ENCODE data around the gene AK9. TPM values are rescaled to one million over a fixed set of nuclear protein-coding genes. Genes with fewer than 3 reads are reported as not detected.
A peak's percentile ranks its signal among the peaks of the same experiment; 100 is the strongest.

The AK9 gene
- total RNA-seq, 1 experiment from 2014 or later = 3.5 TPM

- Histone ChIP-seq H3K27ac (ENCODE audit: low read depth, low read length) (peak overlapping the region; percentile 77), H3K4me2 (ENCODE audit: low read length) (peak overlapping the region; percentile 93)
- CTCF ChIA-PET = interaction anchor here (1.2 kb wide), 1 partner anchor 15 kb away, joined by 3 read pairs; the partner anchor contains the start of genes PPIL6 and SMPD2
Measured at GRCh38 chr6:109456111-109456583, 234.9 kb downstream of the AK9 start.

DNA sequence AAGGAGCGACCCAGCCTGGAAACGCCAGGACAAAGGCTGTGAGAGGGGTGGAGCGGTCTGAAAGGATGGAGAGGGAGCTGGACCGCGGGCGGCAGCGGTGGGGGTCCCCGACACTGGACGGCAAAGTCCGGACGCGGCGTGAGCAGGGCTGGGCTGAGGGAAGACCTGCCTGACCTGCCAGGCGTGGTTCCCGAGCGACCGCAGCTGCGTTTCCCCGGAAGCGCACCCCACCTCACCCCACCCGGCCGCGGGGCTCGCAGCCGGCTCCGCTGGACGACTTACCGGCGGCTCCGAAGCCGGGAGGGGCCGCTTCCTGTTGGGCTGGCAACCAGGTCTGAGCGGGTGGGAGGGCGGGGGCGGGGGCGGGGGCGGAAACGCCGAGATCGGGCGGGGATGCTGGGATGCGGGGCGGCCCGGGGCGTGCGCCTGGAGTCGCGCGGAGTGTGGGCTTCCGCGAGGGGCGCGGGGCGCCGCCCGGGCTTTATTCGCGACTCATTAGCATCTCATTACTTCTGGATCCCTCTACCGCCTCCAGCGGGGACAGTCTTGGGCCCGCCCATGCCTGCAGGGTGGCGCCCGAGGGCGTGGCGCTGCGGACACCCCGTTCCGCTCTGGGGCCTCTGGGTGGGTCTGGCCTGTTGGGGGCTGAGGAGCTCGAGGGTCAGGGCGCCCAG is 235.4 kb downstream of the AK9 start, which contains the start of gene MICAL1:
Gene MICAL1, minus strand, starts transcription at position 336 of the 674 bp plus-strand sequence. CDS start 1,576 bp downstream, outside the sequence.
- ChIA-PET CTCF (interaction anchor here (1.2 kb wide), 1 partner anchor 15 kb away, joined by 3 read pairs; the partner anchor contains the start of genes PPIL6 and SMPD2), POLR2A (interaction anchor here (0.6 to 1.4 kb wide), 4 partner anchors 13 to 1626 kb away, joined by 3 to 5 read pairs (median 4); partner anchors contain the start of genes PPIL6 and SMPD2), RAD21 (ENCODE audit: low non-redundant PET in 1 of 2, low total read pairs in 2 of 2, uncharacterized antibody in 2 of 2, unreplicated experiment in 2 of 2) (no interaction called here)
- no peaks in the 10 kb centered on the region for H3K9me2 ChIP-seq (ENCODE audit: insufficient read depth)
- peak within 1 kb of the TSS; percentile 61 for H3K9ac ChIP-seq (ENCODE audit: low read length)
- H3K79me2 ChIP-seq (ENCODE audit: insufficient read depth, low read length) = no peaks in the 10 kb centered on the region
- H3K4me2 ChIP-seq (ENCODE audit: low read length) = peak within 1 kb of the TSS; percentile 93
- intact Hi-C loops (cut with micrococcal nuclease) = no loop called here
- peak; percentile 91 for ATAC-seq
- H3K4me3 ChIP-seq (replicated peaks in 1 of 2; ENCODE audit: low read depth in 1 of 2, low read length in 2 of 2) = peak within 1 kb of the TSS; percentile 82 to 85
- peaks cover 4 to 43% of the 10 kb centered on the region in 2 experiments; a peak in 3 of 4 replicates for H3K4me1 ChIP-seq (ENCODE audit: control insufficient read depth in 1 of 2, insufficient read depth in 2 of 2, low read length in 2 of 2)
- H3K36me3 ChIP-seq (ENCODE audit: control insufficient read depth in 1 of 2, insufficient read depth in 2 of 2, low read length in 2 of 2) = peaks cover 0 to 5% of the 10 kb centered on the region in 2 experiments; a peak in 1 of 4 replicates
- no peak for DNase-seq (ENCODE audit: low read depth, low spot score)
- peak within 1 kb of the TSS; percentile 32 for H2AFZ ChIP-seq (ENCODE audit: low read depth, low read length, poor library complexity, severe bottlenecking)
- no peaks in the 10 kb centered on the region for H3K9me3 ChIP-seq (ENCODE audit: control insufficient read depth in 1 of 2, insufficient read depth in 1 of 2, low read depth in 1 of 2, low read length in 2 of 2)
- H3K27ac ChIP-seq (ENCODE audit: low read depth, low read length) = peak within 1 kb of the TSS; percentile 77
- no peaks in the 10 kb centered on the region for H3K27me3 ChIP-seq (ENCODE audit: insufficient read depth, low read length)
- no peaks in the 10 kb centered on the region for H4K20me1 ChIP-seq (ENCODE audit: insufficient read depth)
- BruUV-seq (replicated peaks) = no TSS peak
- TF ChIP-seq CBX3 (IDR thresholded peaks at IDR 0.05; ENCODE audit: low read depth) = no peak
- TF ChIP-seq EGR1 (IDR thresholded peaks at IDR 0.05; ENCODE audit: low read depth) = no peak
- no peak for TF ChIP-seq RAD21 (IDR thresholded peaks at IDR 0.05; ENCODE audit: low read depth)
- no peak for TF ChIP-seq YY1 (IDR thresholded peaks at IDR 0.05; ENCODE audit: extremely low read depth, insufficient replicate concordance, low read depth, low read length)
- no peak for TF ChIP-seq SIN3A (IDR thresholded peaks at IDR 0.05; ENCODE audit: low read depth)
- no peak for TF ChIP-seq ZNF274 (IDR thresholded peaks at IDR 0.05; ENCODE audit: low read depth, low read length)
- TF ChIP-seq ZFX (IDR thresholded peaks at IDR 0.05) = 0 out of 2 replicates have a peak, but pooled peaks have one; percentile 33
- no peak for TF ChIP-seq ATF3 (IDR thresholded peaks at IDR 0.05)
- TF ChIP-seq ZBTB33 (IDR thresholded peaks at IDR 0.05; ENCODE audit: extremely low read depth, insufficient replicate concordance, low read length) = no peak
- no peak for TF ChIP-seq TCF7L2 (IDR thresholded peaks at IDR 0.05; ENCODE audit: borderline replicate concordance, extremely low read depth, insufficient read depth, insufficient read length)
- TF ChIP-seq FOSL1 (IDR thresholded peaks at IDR 0.05; ENCODE audit: low read depth) = no peak
- TF ChIP-seq EZH2 (IDR thresholded peaks at IDR 0.05) = no peak
- TF ChIP-seq EZH2phosphoT487 (IDR thresholded peaks at IDR 0.05; ENCODE audit: borderline replicate concordance) = no peak

More at GRCh38 chr6:109456111-109456583, 234.9 kb downstream of the AK9 start:
- POLR2A ChIA-PET = interaction anchor here (1.2 to 1.4 kb wide), 2 partner anchors 14 to 16 kb away, joined by 3 to 5 read pairs; partner anchors contain the start of genes PPIL6 and SMPD2
- RAD21 ChIA-PET (ENCODE audit: low non-redundant PET in 1 of 2, low total read pairs in 2 of 2, uncharacterized antibody in 2 of 2, unreplicated experiment in 2 of 2) = no interaction called here
- TF ChIP-seq SIN3A (IDR thresholded peaks at IDR 0.05; ENCODE audit: low read depth) (no peak), EGR1 (IDR thresholded peaks at IDR 0.05; ENCODE audit: low read depth) (peak; percentile 78), ZFX (IDR thresholded peaks at IDR 0.05) (peak; percentile 8; the same call in 1 of the 2 replicates)
- Histone ChIP-seq H3K9me2 (ENCODE audit: insufficient read depth) (no peaks in the 10 kb centered on the region), H3K4me1 (ENCODE audit: control insufficient read depth in 1 of 2, insufficient read depth in 2 of 2, low read length in 2 of 2) (peaks cover 4 to 43% of the 10 kb centered on the region in 2 experiments; a peak in 3 of 4 replicates), H3K9me3 (ENCODE audit: control insufficient read depth in 1 of 2, insufficient read depth in 1 of 2, low read depth in 1 of 2, low read length in 2 of 2) (no peaks in the 10 kb centered on the region), H2AFZ (ENCODE audit: low read depth, low read length, poor library complexity, severe bottlenecking) (peak overlapping the region; percentile 32), H4K20me1 (ENCODE audit: insufficient read depth) (no peaks in the 10 kb centered on the region), H3K36me3 (ENCODE audit: control insufficient read depth in 1 of 2, insufficient read depth in 2 of 2, low read length in 2 of 2) (peaks cover 0 to 5% of the 10 kb centered on the region in 2 experiments; a peak in 1 of 4 replicates), H3K79me2 (ENCODE audit: insufficient read depth, low read length) (no peaks in the 10 kb centered on the region), H3K4me3 (replicated peaks in 1 of 2; ENCODE audit: low read depth in 1 of 2, low read length in 2 of 2) (peak overlapping the region; percentile 82 to 85), H3K9ac (ENCODE audit: low read length) (peak overlapping the region; percentile 61), H3K27me3 (ENCODE audit: insufficient read depth, low read length) (no peaks in the 10 kb centered on the region)
- intact Hi-C loops (cut with micrococcal nuclease) = no loop called here
- BruUV-seq (replicated peaks) = no TSS peak
- peak; percentile 52 for ATAC-seq
- DNase-seq (ENCODE audit: low read depth, low spot score) = no peak
